T-helper 1 cell (primary cell): ENCODE results near the gene RBCK1.
"Not testable (repeated sequence)": the region's sequence is repeated elsewhere in the genome, so short reads cannot be mapped to it uniquely, and the experiment has no call there.

ENCODE experiments used
- DNase-seq, 5 donors: peaks; one replicate each; pipeline ENCODE4 v3.0.0-alpha.2; 2012 to 2020

Gene RBCK1

DNA sequence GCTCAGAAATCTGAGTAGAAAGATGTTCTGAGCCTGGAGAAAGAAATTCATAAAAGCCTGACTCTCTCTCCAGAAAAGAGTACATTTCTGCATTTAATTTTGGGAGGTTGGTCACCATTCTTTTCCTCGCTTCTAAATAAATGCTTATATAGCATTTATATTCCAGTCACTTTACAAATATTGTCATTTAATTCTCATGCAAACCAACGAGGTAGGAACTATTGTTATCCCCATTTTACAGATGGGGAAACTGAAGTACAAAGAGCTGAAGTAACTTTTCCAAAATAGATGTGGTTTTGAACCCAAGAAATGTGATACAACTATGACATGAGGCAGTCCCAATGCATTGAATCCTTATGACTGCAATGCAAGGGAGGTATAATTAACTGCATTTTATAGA is 32.0 kb upstream of the RBCK1 start:
- DNase-seq, result no peak

DNA sequence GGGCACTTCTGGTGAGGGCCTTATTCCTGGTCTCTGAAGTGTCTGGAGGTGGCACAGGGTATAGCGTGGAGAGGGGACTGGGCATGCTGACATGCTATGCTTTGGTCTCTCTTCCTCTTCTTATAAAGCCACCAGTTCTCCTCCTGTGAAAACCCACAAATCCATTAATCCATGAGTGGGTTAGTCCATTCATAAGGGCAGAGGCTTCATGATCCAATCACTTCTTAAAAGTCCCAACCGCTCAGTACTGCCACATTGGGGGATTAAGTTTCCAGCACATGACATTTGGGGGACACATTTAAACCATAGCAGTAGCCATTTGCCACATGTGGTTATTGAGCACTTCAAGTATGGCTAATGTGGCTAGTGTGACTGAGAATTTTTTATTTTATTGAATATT is 31.3 kb upstream of the RBCK1 start:
- no peak for DNase-seq

DNA sequence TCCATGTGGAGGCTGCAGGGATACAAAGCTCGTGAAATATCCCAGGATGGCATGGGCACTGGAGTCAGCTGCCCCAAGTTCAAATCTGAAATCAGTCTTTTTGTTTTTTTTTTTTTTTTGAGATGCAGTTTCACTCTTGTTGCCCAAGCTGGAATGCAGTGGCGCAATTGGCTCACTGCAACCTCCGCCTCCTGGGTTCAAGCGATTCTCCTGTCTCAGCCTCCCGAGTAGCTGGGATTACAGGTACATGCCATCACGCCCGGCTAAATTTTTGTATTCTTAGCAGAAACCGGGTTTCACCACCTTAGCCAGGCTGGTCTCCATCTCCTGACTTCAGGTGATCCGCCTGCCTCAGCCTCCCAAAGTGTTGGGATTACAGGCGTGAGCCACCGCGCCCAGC is 30.5 kb upstream of the RBCK1 start:
- not testable (repeated sequence) for DNase-seq

DNA sequence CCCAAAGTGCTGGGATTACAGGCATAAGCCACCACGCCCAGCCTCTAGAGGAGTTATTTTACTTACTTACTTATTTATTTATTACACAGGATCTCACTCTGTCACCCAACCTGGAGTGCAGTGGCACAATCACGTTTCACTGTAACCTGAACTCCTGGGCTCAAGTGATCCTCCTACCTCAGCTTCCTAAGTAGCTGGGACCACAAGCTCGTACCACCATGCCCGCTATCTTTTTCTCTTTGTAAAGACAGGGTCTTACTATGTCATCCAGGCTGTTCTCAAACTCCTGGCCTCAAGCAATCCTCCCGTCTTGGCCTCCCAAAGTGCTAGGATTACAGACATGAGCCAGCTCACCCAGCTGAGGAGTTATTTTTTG is 29.1 kb upstream of the RBCK1 start:
- no peak for DNase-seq

DNA sequence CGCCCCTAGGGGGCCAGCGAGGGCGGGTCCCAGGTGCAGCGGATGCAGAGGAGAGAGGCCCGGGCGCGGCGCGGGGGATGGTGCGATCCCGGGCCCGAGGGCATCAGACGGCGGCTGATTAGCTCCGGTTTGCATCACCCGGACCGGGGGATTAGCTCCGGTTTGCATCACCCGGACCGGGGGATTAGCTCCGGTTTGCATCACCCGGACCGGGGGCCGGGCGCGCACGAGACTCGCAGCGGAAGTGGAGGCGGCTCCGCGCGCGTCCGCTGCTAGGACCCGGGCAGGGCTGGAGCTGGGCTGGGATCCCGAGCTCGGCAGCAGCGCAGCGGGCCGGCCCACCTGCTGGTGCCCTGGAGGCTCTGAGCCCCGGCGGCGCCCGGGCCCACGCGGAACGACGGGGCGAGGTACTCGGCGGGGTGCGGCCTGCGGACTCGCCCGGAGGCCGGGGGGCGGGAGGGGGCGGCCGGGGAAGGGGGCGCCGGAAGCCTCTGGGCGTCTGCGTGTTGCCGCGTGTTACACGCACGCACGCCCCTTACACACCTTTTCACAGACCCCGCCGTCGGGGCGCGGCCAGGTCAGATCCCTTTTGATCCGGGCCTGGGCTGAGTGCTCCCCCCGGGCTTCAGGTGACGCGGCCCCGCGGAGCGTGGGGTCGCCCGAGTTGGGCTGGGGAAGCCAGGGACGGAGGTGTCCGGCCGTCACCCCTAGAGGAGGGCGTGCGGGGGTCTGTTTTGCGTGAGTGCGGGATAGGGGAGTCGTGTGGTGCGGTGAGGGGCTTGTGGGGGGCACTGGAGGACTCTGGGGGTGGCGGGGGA is 27.1 kb upstream of the RBCK1 start:
- peak; percentile 15 to 83 (median 32) for DNase-seq

DNA sequence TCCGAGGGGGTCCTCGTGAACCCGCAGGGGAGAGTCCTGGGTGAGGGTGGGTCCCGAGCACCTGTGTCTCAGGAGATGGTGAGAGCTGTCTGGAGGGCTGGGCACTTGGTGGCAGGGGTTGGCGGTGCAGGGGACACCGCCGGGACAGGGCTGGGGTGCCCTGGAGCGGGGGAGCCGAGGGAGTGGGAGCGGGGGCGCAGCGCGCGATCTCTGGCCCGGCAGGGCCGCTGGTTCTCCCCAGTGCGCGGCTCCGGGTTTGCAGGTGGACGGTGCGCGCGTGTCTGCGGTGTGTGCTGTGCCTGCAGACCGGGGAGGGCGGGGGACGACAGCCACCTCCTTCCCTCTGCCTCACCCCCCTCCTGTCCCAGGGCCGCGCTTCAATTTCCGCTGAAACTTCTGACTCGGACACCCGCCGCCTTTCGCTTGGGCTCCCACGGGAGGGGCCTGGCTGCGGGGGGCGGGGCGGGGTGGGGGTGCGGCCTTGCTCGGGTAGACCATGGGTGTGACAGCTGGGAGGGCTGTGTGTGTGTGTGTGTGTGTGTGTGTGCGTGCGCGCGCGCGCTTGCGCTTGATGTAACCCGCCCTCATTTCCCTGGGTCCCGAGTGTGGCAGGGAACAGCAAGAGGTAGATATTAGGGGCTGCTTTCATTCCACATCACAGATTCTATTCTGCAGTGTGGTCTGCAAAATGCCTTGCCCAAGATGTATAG is 26.4 kb upstream of the RBCK1 start:
- peak; percentile 46 to 89 (median 52) for DNase-seq

DNA sequence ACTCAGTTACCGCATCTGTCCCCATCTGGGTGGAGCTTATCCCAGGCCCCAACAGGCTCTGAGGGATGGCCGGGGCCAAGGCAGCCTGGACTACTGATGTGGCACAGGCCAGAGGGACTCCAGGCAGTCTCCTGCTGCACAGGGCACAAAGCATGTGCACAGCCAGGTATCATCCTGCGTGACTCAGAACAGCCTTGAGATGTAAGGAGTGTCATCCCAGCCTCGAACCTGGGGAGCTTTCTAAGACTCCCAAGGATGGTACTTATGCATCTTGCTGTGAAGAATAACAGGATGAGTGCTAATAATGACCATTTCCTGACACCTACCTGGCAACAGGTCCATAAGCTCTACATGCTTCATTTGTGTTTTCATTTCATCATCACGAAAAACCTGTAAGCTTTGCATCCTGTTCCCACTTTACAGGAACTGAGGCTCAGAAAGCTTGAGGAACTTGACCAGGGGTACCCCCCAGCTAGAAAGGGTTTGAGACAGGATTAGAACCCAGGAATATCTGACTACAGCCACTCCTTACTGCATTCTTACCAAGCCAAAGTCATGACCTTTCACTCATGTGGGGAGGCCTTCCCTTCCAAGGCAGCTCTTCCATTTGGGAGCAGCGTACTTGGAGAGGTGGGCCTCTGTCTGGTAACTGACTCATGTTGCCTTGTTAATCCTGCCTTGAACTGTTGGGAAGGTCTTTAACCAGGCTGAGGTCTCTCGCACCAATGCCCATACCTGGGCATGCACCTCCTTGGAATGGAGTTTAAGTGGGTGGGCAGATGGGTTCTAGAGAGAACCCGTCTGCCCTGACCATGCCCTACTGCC is 25.6 kb upstream of the RBCK1 start:
- no peak for DNase-seq

DNA sequence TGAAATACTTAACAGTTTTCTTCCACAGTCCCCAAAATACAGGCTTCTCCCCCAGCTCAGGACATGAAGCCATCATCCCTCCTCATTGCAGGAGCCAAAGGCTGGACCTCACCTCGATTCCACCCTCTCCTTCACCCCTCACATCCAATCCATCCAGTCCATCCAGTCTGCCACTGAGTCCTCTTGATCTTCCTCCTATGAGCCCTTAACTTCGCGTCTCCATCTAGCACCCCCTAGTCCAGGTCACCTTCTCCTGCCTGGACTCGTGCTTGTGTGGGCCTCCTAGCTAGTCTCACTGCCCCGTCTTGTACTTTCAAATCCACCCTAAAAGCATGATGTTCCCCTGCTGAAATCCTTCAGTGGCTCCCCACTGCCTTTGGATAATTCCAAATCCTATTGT is 24.2 kb upstream of the RBCK1 start:
- no peak for DNase-seq

DNA sequence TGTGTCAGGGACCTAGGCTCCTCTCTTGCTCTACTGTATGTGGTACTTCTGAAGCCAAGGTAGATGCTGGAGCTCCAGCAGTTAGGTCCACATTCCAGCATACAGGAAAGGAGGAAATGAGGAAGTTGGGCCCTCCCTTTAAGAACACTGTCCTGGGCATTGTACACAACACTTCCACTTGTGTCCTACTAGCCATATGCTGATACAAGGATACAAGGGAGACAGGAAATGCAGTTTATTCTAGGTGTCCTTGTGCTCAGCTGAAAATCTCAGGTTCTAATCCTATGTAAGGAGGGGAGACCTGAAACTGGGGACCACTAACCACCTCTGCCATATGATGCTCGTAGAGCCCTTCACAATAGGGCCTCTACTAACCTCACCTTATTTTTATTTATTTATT is 23.4 kb upstream of the RBCK1 start:
- DNase-seq, result no peak

DNA sequence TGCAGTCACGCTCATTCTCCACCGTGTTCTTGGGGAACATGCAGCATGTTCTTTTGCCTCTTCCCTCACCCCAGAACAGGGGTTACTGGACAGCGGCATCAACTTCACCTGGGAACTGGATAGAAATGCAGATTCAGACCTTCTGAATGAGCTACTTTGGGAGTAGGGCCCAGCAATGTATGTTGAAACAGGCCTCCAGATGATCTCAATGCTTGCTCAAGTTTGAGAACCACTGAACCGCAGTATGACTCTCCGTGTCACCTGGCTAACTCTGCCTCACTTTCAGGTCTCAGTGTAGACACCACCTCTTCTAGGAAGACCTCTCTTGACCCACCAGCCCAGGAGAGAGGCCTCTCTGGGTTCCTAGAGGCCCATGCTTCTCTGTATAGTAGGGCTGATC is 22.7 kb upstream of the RBCK1 start:
- DNase-seq, result no peak

DNA sequence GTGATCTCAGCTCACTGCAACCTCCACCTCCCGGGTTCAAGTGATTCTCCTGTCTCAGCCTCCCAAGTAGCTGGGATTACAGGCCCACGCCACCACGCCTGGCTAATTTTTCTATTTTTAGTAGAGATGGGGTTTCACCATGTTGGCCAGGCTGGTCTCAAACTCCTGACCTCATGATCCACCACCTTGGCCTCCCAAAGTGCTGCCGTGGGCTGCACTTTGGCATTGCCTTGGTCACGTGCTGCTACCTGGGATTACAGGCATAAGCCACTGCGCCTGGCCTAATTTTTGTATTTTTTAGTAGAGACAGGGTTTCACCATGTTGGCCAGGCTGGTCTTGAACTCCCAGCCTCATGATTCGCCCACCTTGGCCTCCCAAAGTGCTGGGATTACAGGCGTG is 21.5 kb upstream of the RBCK1 start:
- DNase-seq, result not testable (repeated sequence)

DNA sequence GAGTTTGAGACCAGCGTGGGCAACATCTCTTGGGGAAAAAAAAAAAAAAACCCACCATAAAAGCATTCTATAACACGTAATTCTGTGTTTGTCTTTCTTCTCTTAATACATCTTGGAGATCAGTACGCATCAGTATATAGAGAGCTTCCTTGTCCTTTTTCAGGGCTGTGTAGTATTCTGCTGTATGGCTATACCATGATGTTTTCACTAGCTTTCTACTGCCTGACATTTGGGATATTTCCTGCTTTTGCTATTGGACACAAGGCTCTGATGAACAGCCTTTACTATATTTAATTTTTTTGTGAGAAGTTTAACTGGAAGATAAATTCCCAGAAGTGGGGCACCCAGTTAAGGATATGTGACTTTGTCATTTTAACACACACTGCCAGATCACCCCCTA is 20.6 kb upstream of the RBCK1 start:
- no peak for DNase-seq

DNA sequence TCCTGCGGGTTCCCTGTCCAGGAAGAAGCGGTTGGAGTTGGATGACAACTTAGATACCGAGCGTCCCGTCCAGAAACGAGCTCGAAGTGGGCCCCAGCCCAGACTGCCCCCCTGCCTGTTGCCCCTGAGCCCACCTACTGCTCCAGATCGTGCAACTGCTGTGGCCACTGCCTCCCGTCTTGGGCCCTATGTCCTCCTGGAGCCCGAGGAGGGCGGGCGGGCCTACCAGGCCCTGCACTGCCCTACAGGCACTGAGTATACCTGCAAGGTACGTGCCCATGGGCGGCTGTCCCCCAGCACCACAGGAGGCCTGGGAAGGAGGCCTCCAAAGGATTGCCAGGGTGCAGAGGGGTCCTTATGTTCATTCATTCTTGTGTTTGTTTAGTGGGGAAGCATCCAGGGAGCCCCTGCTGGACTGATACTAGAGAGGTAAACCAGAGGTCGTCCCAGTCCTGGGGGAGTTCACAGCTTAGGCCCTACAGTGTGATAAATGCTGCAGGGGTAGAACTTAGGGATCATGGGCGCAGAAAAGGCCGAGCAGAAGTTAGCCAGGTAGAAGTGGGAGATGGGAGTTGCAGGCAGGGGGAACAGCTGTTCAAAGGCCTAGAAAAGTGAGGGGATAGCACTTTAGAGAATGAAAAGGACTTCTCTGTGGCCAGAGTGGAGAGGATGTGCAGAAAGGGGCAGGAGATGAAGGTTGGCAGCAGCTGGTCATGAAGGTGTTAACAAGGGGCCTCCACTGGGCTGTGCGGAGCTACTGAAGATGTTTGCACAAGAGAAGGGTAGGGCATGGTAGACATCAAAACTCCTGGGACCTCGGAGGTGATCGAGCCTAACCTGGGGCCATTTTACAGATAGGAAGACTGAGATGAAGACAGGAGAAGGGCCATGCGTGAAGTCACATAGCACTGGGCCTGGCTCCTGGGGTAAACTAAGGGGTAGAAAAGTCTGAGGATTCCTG is 19.8 kb upstream of the RBCK1 start:
- DNase-seq, result no peak

DNA sequence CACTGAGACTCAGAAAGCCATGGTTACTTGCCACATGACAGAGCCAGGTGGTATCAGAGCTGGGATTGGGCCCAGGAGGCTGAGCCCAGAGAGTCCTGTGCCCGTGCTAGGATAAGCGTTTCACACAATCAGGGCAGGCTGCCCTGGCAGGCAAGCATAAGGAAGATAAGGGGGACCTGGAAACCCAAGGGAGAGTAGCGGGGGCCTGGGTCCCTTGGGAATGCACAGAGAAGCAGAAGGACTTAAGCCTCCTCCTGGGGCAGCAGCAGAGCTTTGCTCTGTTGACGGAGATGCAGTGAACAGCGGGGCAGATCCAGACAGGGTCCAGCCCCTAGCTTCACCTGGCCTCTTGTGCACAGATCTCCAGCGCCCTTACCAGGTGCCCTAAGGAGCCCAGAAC is 18.9 kb upstream of the RBCK1 start:
- no peak for DNase-seq

DNA sequence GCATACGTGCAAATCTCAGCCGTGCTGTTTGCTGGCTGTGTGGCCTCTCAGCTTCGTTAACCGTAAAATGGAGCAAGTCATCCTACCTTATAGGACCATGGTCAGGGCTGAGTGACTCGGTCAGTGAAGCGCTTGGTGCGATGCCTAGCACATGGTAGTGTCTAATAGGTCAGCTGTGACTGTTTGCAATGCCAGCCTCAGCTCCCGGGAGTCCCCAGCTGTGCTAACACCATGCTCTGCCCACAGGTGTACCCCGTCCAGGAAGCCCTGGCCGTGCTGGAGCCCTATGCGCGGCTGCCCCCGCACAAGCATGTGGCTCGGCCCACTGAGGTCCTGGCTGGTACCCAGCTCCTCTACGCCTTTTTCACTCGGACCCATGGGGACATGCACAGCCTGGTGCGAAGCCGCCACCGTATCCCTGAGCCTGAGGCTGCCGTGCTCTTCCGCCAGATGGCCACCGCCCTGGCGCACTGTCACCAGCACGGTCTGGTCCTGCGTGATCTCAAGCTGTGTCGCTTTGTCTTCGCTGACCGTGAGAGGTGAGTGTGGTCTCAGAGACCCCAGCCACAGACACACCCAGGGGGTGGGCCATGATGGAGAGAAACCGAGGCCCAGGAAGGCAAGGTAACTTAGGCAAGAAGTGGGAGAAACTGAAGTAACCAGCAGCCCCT is 16.9 kb upstream of the RBCK1 start:
- DNase-seq, result no peak

DNA sequence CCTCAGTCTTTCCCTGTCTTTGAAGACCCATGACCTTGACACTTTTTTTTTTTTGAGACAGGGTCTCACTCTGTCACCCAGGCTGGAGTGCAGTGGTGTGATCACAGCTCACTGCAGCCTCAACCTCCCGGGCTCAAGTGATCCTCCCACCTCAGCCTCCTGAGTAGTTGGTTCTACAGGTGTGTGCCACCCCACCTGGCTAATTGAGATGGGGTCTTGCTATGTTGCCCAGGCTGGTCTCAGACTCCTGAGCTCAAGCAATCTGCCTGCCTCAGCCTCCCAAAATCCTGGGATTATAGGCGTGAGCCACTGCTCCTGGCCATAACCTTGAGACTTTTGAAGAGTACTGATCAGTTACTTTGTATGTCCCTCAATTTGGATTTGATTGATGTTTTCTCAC is 14.8 kb upstream of the RBCK1 start:
- not testable (repeated sequence) for DNase-seq

DNA sequence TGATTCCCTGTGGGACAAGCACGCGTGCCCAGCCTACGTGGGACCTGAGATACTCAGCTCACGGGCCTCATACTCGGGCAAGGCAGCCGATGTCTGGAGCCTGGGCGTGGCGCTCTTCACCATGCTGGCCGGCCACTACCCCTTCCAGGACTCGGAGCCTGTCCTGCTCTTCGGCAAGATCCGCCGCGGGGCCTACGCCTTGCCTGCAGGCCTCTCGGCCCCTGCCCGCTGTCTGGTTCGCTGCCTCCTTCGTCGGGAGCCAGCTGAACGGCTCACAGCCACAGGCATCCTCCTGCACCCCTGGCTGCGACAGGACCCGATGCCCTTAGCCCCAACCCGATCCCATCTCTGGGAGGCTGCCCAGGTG is 11.9 kb upstream of the RBCK1 start:
- DNase-seq, result no peak

DNA sequence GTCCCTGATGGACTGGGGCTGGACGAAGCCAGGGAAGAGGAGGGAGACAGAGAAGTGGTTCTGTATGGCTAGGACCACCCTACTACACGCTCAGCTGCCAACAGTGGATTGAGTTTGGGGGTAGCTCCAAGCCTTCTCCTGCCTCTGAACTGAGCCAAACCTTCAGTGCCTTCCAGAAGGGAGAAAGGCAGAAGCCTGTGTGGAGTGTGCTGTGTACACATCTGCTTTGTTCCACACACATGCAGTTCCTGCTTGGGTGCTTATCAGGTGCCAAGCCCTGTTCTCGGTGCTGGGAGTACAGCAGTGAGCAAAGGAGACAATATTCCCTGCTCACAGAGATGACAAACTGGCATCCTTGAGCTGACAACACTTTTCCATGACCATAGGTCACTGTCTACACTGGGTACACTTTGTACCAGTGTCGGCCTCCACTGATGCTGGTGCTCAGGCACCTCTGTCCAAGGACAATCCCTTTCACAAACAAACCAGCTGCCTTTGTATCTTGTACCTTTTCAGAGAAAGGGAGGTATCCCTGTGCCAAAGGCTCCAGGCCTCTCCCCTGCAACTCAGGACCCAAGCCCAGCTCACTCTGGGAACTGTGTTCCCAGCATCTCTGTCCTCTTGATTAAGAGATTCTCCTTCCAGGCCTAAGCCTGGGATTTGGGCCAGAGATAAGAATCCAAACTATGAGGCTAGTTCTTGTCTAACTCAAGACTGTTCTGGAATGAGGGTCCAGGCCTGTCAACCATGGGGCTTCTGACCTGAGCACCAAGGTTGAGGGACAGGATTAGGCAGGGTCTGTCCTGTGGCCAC is 11.3 kb upstream of the RBCK1 start:
- DNase-seq, result no peak

DNA sequence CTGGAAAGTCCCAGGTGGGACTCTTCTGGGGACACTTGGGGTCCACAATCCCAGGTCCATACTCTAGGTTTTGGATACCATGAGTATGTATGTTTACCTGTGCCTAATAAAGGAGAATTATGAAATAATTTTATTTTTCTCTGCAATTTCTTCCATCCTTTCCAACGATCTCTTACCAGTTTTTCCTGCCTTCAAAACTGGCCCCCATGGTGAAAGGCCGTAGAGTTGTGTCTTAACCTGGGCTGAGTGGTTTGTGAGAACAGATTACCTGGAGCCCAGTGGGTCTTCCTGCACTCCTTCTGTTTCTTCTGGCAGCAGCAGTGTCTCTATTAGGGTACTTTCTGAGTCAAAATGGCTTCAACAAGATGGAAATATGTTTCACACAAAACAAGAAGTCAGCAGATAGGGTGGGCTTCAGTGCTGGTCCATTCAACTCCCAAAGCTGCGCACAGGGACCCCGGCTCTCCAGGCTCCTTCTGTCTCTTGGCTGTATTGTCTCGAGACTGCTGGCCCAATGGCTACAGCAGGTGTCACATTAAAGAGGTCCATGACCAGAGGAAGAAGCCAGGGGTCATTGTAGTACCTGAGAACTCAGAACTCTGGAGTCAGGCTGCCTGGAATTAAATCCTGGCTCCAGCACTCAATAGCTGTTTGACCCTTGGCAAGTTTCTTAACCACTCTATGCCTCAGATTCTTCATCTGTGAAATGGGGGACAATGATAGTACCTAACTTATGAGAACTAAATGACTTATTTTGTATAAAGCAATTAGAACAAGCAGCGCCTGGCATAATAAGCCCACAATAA is 10.5 kb upstream of the RBCK1 start:
- DNase-seq, result no peak

DNA sequence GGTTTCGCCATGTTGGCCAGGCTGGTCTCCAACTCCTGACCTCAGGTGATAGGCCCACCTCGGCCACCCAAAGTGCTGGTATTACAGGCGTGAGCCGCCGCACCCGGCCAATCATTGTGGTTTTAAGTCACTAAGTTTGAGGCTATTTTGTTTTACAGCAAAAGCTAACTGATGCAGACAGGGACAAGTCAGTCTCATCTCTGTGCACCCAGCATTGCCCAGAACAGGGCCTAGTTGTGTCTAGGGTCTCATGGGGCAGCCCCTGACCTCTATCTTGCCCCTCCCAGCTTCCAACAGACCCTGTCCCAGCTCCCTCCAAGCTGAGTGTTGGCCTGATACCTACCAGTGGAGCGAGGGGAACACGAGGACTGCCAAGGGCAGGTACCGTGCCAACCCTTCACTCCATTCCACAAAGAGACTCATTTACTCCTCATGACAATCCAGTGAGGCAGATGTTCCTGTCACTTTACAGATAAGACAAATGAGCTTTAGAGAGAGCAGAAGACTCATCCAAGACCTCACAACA is 8.9 kb upstream of the RBCK1 start:
- no peak for DNase-seq
